Amygdala (tissue), 56 donors: ENCODE results near the gene RALGPS1.

Experiments used
- DNase-seq, 56 donors: peaks; one replicate each; lab custom pipeline; 2025; lab: John Stamatoyannopoulos, UW

The RALGPS1 gene

GRCh38 chr9:127225801-127226625 is 311.4 kb downstream of the RALGPS1 start:
- peak in 13 of 56 donors; percentile 16 to 42 (median 32) for DNase-seq

- no peak for DNase-seq
Observed at GRCh38 chr9:127229691-127230417, 315.3 kb downstream of the RALGPS1 start.

DNA sequence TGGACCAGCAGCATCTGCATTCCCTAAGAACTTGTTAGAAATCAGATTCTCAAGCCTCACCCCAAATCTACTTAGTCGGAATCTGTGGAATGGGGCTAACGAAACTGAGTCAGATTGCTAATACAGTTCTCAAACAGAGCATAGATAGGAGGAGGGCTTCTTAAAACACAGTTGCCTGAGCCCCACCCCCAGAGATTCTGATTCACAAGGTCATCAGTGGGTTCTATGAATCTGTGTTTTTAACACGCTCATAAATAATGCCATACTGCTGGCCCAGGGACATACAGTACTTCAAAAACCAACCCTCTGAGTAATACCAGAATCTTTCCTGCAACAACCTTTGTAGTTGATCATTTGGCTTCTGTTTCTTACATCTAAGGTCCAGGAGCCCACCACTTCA is 317.1 kb downstream of the RALGPS1 start:
- no peak for DNase-seq

DNA sequence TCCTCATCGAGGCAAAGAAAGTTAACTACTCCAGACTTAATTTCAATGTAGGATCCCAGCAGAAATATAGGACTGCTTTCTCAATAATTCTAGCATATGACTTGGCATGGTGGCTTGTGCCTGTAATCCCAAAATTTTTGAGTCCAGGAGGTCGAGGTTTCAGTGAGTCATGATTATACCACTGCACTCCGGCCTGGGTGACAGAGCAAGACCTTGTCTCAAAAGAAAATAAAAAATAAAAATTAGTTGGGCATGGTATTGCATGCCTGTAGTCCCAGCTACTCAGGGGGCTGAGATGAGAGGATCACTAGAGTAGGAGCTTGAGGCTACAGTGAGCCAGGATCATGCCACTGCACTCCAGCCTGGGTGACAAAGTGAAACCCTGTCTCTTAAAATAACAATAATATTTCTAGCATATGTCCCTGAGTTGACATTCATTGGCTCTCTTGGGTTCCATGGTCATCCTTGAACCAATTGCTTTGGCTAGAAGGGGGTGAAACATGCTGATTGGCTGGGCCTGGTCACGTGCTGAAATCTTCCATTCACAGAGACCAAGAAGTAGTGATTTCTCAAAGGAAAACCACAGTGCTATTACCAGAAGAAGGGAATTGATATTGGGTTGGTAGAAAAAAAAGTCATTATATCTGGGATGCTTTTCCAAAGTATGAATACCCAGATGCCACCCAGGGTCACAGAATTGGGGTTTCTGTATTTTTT is 318.4 kb downstream of the RALGPS1 start:
- DNase-seq = no peak

DNA sequence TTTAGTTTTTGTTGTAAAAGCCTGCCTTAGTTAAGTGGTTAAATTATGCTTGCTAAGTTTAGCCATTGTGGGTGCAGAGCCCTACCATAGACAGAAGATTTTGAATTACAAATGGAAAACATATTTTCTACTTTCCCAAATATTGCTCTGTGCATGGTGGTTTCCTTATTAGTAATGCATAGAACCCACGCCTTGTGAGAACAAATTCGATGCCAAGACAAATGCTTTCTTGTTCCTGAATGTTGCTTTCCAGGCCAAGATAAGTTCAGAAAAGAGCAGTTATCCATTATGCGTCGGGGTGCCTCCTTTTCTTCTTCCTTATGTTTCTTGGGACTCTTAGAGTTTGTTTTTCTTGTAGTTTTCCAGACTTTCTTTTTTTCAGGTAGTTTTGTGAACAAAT is 319.0 kb downstream of the RALGPS1 start:
- DNase-seq = no peak

DNA sequence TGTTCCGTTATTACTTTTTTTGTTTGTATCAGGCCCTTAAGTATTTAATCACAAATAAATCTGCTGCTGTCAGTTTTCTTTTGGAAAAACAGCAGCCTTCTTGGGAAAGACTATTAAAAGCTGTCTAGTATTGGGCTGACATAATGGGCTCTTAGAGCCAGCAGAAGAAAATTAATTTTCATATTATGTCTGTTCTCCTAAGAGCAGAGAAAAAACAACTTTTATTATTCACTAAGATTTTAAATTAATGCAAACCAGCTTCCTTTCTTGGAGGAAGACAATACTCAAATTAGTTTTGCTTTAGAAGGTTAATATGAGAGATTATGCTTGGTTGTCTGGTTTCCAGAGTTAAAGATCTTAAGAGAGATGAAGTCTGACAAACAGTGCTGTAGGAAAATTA is 319.4 kb downstream of the RALGPS1 start:
- no peak for DNase-seq

DNA sequence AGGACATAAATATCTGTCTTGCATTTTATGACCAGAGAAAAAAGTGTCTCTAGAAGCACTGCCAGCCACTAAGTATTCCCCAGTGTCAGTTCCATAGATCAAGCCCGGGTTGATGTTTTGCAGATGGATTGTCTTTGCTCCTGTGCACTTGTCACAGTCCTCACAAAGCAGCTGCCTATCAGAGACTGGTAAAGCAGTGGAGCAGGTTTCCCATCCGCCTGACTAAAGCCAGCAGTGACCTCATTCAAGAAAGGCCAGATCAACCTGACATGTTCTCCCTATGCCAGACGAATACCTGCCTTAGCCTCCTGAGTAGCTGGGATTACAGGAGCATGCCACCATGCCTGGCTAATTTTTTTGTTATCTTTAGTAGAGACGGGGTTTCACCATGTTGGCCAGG is 323.2 kb downstream of the RALGPS1 start:
- no peak for DNase-seq

GRCh38 chr9:127241354-127241753 is 326.8 kb downstream of the RALGPS1 start:
- no peak for DNase-seq

GRCh38 chr9:127244609-127245601 is 330.3 kb downstream of the RALGPS1 start:
- DNase-seq = peak in 55 of 56 donors; percentile 74 to 99 (median 95)

DNA sequence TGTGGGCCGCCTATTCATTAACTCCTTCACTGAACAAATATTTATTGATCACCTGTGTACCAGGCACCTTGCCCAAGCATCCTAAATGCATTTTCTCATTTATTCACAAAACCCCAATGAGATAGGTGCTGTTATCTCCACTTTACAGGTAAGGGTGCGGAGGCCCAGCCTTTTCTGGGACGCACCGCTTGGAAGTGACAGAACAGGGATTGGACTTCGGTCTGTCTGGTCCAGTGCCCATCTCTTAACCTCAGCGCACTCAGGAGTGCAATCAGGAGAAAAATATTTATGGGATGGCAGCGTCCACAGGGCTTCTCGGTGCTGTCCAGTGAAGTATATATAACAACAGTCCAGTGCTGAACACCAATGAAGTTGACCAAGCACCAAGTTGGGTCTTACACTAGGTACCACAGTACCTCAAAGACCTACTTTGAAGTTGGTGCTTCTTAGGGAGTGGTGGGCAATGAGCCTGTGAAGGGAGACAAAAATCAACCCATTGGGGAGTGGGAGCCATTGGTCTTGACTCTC is 331.1 kb downstream of the RALGPS1 start:
- no peak for DNase-seq

DNA sequence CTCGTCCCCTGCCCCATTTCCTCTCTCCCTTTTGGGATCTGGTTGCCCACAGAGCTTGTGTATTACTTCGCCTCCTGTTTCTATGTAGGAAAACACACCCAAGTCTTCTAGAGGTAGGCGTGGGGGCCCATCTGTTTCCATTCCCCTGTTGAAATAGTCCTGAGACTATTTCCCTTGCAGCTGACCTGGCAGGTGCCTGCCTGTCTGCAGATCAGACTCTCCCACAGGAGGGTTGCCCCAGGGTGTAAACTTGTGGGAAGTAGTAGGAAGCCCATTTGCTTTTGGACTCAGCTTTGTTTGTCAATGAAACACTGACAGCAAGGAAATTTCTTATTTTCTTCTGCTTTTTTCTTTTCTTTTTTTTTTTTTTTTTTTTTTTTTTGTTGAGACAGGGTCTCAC is 333.7 kb downstream of the RALGPS1 start:
- DNase-seq = no peak

DNA sequence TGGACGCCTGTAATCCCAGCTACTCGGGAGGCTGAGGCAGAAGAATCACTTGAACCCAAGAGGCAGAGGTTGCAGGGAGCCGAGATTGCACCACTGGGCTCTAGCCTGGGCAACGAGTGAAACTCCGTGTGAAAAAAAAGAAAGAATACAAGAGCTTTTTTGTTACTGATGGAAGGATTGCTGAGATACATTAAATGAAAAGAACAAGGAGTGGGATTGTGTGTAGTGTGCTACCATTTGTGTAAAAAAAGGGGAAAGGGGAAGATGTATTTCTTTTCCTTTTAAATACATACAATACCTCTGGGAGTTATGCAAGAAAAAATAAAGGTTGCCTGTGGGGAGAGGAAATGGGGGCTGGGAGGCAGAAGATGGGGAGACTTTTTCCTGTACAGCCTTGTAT is 335.3 kb downstream of the RALGPS1 start:
- DNase-seq = no peak

GRCh38 chr9:127250896-127251391 is 336.4 kb downstream of the RALGPS1 start:
- DNase-seq = no peak

DNA sequence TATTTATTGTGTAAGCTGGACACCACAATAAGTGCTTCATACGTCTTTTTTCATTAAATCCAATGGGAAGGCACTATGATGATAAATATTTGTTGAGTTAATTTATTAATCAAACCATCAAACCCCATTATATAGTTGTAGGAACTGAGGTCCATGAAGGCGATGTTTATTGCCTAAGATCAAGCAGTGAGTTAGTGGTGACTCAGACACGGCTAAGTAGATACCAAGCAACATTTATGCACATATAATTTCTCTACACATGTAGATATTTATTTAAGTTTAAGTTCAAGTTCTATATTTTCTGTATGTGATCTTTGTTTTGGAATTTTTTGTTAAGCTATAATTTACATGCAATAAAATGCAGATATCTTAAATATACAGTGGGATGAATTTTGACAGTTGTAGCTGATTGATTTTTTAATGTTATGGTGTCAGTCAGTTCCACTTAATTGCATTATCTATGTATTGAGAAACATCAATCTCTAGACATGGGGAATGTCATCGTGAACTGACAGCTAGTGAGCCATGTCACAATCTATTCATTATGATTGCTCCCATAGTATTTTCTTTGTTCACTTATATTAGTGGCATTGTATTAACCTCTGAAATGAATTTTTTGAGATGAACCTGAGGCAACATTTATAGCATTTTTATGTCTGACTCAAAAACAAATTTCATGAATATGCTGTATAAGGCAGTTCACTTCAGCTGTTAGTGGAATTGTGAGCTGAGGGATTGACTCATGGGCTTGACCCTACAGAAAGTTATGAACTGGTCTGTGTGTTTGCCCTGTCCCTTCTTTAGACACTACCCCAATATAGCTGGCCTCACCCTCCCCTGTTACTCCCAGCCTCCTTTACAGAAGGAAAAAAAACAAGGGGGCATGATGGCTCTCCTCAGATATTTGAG is 338.1 kb downstream of the RALGPS1 start:
- DNase-seq = no peak

- peak in 11 of 56 donors; percentile 5 to 50 (median 17) for DNase-seq
Observed at GRCh38 chr9:127253446-127253845, 338.9 kb downstream of the RALGPS1 start.

DNA sequence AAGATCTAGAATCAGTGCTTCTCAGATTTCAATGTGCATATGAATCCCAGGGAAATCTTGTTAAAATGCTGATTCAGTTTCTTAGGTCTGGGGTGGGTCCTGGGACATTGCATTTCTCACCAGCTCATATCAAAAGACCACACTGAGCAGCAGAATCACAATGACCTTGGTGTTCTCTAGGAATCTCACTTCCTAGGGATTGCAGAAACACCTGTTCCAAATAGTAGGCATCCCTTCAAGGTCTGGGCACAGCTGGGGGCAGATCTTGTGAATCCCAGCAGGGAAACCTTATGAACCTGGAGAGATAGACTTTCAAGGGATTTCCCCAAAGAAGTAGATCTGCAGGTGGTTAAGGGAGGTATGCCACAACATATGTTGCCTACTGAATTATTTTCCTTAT is 341.1 kb downstream of the RALGPS1 start:
- DNase-seq = no peak

GRCh38 chr9:127256324-127256723 is 341.7 kb downstream of the RALGPS1 start:
- DNase-seq = no peak
